Camera-type eye (tissue), 1 donor: Measurements from ENCODE around the gene HMCN1. TPM values are rescaled to one million over a fixed set of nuclear protein-coding genes. Genes with fewer than 3 reads are reported as not detected.

Experiments
- total RNA-seq: library from RNA; depleted of rRNA; stranded (reverse); fragments of >200 nt; gene quantifications from one replicate; pipeline ENCODE4 v1.2.3, GENCODE V29; 2014

Gene HMCN1
- 20.4 TPM for total RNA-seq

GRCh38 chr1:185733818-185734735, at the start of gene HMCN1:
Gene HMCN1, plus strand, starts transcription at chr1:185734391. Its CDS starts 389 bp downstream, at chr1:185734780.

